GM13977 (cell line): ENCODE data around the gene PFDN4.
"Not testable (repeated sequence)": the region's sequence is repeated elsewhere in the genome, so short reads cannot be mapped to it uniquely, and the experiment has no call there.

ENCODE experiments used
- DNase-seq: peaks from one replicate; pipeline ENCODE4 v3.0.0; 2012; ENCODE audit warnings: low spot score
- CTCF ChIP-seq: IDR thresholded peaks from 2 replicates; pipeline ENCODE4 v1.5.1; 2012; ENCODE audit warnings: mild to moderate bottlenecking, control low read depth; ENCODE audit not compliant: insufficient read depth; ENCODE audit errors: extremely low read depth, missing control alignments
- in situ Hi-C: fragments of 300-500 bp; cut with MboI; formaldehyde crosslinking; loops from one replicate; pipeline ENCODE4 v1.12.0; 2022; ENCODE audit warnings: low sequenced_read_pairs, low pct_unique_long_range_greater_than_20kb, mixed read lengths, inconsistent platforms; ENCODE audit not compliant: unreplicated experiment

Gene PFDN4

DNA sequence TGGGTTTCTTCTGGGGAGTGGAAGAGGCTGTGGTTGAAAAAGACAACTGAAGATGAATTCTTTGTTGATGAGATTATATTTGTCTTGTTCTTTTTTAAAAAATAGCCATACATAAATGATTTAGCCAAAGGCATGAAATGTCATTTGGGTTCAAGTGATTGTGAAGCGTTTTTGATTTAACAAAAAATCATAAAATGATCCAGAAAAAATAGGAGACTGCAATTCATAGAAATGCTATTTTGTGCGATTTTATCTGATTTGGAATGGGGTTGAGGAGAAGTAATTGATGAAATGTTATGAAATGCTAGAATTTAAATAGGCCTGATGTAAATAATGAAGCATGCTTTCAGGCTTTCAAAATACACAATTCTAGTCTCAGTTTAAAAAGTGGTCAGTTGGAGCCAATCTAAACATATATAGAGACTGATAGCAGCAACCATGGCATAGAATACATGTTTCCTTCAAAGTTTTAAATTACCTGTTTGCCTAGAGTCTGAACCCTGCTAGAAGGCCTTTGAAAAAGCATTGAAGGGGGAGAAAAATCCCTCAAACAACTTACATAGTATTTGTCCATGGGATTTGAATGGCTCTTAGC, 21.8 kb downstream of the PFDN4 start:
- TF ChIP-seq CTCF = no peak
- in situ Hi-C loops = loop anchor here (10.0 kb wide), 1 partner anchor 415 kb away; no protein-coding TSS in a partner anchor
- no peak for DNase-seq

DNA sequence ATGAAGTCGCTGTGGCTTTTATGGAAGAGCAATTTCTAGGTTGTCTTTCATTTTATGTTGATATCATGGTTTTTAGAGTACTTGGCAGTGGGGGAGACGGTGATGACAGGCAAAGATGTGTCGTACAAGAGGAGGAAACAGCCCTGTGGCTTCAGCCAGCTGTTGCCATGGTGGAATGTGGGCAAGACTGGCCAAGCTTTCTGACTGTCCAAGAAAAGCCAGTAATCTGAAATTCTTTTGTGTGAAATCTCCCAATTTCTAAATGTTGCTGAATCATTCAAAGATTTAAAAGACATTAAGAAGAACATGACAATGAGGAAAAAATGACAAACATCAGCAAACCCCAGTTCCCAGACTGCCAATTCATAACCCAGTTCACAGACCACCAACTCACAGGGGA, 23.1 kb downstream of the PFDN4 start:
- TF ChIP-seq CTCF = no peak
- in situ Hi-C loops = no loop called here
- no peak for DNase-seq

DNA sequence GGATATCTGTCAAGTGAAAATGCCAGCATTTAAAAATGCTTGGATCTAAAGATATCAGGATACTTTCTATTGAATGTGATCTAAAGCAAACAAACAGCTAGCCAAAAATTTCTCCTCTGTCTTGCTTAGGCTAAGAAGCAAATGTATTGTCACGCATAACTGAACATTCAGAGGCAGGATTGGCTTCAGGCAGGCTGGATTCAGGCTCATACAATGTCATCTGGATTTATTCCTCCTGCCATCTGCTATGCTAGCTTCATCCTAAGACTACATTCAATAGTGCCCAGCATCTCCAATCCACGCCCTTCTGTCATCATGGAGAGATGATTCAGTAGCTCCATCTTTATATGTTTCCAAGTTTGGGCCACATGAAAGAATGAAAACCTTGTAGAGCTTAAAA, 27.1 kb downstream of the PFDN4 start:
- DNase-seq = no peak
- no peak for TF ChIP-seq CTCF
- in situ Hi-C loops = no loop called here

DNA sequence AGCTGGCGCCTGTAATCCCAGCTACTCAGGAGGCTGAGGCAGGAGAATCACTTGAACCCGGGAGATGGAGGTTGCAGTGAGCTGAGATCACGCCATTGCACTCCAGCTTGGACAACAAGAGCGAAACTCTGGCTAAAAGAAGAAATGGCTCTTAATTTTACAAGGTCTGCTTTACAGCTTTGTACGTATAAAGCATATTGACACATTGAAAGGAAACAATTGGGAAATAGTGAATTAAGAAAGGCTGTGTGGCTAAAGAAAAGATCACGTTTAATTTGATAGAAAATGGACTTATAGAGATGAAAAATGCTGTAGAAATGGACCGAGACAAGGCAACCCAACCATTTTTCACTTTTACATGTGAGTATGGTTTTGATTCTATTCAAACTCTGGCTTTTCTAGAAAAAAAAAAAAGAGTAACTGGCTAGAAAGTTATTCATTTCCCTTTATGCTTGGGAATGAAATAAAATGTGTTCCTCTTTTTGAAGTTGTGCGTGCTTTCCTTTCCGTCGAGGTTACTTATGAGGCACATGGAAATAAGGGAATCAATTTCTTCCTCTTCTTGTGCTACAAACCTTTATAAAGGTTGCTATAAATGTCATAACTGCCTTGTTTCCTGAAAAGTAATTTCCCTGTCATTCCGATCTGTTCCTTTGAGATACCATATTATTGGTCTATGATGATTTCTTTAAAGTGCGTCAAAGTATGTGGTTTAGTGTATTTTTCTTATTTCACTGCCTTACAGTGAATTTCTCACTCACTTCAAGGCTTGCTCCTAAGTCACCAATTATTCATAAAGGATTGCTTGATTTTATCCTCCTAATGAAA, 29.4 kb downstream of the PFDN4 start:
- TF ChIP-seq CTCF = no peak
- DNase-seq = no peak
- in situ Hi-C loops = no loop called here

- DNase-seq = no peak
- no peak for TF ChIP-seq CTCF
- in situ Hi-C loops = no loop called here
Measured at GRCh38 chr20:54244113-54244512, 36.2 kb downstream of the PFDN4 start.

DNA sequence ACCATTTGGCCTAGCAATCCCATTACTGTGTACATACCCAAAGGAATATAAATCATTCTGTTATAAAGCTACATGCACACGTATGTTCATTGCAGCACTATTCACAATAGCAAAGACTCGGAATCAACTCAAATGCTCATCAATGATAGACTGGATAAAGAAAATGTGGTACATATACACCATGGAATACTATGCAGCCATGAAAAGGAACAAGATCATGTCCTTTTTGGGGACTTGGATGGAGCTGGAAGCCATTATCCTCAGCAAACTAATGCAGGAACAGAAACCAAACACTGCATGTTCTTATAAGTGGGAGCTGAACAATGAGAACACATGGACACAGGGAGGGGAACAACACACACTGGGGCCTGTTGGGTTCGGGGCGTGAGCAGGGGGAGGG, 40.8 kb downstream of the PFDN4 start:
- in situ Hi-C loops, DNase-seq: not testable (repeated sequence)

DNA sequence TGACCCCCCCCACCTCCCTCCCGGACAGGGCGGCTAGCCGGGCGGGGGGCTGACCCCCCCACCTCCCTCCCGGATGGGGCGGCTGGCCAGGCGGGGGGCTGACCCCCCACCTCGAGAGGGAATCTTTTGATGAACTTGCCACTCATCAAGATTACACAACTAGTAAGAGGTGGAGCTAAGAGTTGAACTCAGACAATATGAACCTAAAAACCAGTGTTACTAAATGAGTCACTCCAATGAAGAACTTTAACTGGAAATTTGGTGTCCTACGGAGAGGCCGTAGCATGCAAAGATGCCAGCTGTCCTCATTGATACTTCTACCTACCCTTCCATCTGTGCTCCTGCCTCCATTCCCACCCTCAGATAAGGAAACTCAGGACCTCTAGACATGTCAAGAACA, 42.8 kb downstream of the PFDN4 start:
- no peak for DNase-seq
- no peak for TF ChIP-seq CTCF
- in situ Hi-C loops = no loop called here
